ENCODE measurements around the gene STXBP6.

GRCh38 chr14:24996930-24997725 is 52.8 kb downstream of the STXBP6 start:
- no peak for TF ChIP-seq ZNF274 (IDR thresholded peaks at IDR 0.05; ENCODE audit: low read depth, low read length)
- no peak for TF ChIP-seq POLR2A (IDR thresholded peaks at IDR 0.05; ENCODE audit: borderline replicate concordance, extremely low read depth, insufficient read depth, insufficient read length)
- no peak for TF ChIP-seq CTCF (IDR thresholded peaks at IDR 0.05 in 2 of 3, conservative IDR thresholded peaks at IDR 0.05 in 1 of 3; ENCODE audit: borderline replicate concordance in 1 of 3, insufficient read depth in 1 of 3, low read depth in 2 of 3, low read length in 2 of 3)
- TF ChIP-seq MAX (IDR thresholded peaks at IDR 0.05): no peak
- no peak for TF ChIP-seq JUND (IDR thresholded peaks at IDR 0.05)
- no peak for TF ChIP-seq CBX3 (IDR thresholded peaks at IDR 0.05; ENCODE audit: low read depth)

Measured in HCT116 (cell line).